Endothelial cell of umbilical vein (primary cell): ENCODE results near the gene SUCLG2. TPM values are rescaled to one million over a fixed set of nuclear protein-coding genes. Genes with fewer than 3 reads are reported as not detected.

Experiments used
- BruUV-seq: library from RNA; stranded (reverse); fragments of 400-500 nt; replicated peaks from 2 replicates; lab custom pipeline; 2021; lab: Mats Ljungman, UMichigan
- CTCF ChIA-PET: fragments of 300-600, 350-600 bp; sonication (Branson Sonifier 250); formaldehyde crosslinking; loops from one replicate; lab custom pipeline; 2021; ENCODE audit warnings: antibody characterized with exemption, inconsistent platforms; lab: Charles Lee
- POLR2A ChIA-PET: fragments of 300-600, 350-600 bp; sonication (Branson Sonifier 250); formaldehyde crosslinking; loops from one replicate; lab custom pipeline; 2021; ENCODE audit warnings: antibody characterized with exemption, inconsistent platforms; lab: Charles Lee
- DNase-seq: peaks from one replicate; pipeline ENCODE4 v3.0.0-alpha.2; 2011; ENCODE audit warnings: low read depth, low spot score
- FAIRE-seq: peaks from 2 replicates; lab custom pipeline; 2011; peaks lifted over from hg19 to GRCh38; lab: Jason Lieb, UNC
- H2AFZ ChIP-seq: 2 replicates; pipeline ENCODE4 v1.6.0; 2012; ENCODE audit warnings: low read depth, low read length, control low read depth, inconsistent platforms
- H3K27ac ChIP-seq: 2 replicates; pipeline ENCODE4 v1.5.1; 2011; ENCODE audit warnings: low read depth, mild to moderate bottlenecking, control low read depth, low read length, moderate library complexity; ENCODE audit not compliant: insufficient read depth
- H3K27me3 ChIP-seq, 2 experiments: 2 replicates each; pipeline versions ENCODE4 v1.6.0 to v1.6.1; 2011; ENCODE audit warnings: low read length in 2 of 2, mixed read lengths in 1 of 2; ENCODE audit not compliant: control insufficient read depth in 2 of 2, insufficient read depth in 2 of 2
- H3K36me3 ChIP-seq, 2 experiments: 2 replicates in 1 of 2; 3 replicates in 1 of 2; pipeline ENCODE4 v1.5.1; 2011; ENCODE audit warnings: low read length in 2 of 2, mild to moderate bottlenecking in 1 of 2, moderate library complexity in 1 of 2; ENCODE audit not compliant: control insufficient read depth in 2 of 2, insufficient read depth in 2 of 2; ENCODE audit errors: extremely low read depth in 1 of 2
- H3K4me1 ChIP-seq: 3 replicates; pipeline ENCODE4 v1.5.1; 2011; ENCODE audit warnings: mild to moderate bottlenecking, low read length; ENCODE audit not compliant: control insufficient read depth, insufficient read depth; ENCODE audit errors: extremely low read depth
- H3K4me2 ChIP-seq: 2 replicates; pipeline ENCODE4 v1.6.1; 2011; ENCODE audit warnings: low read length, control low read depth, mixed read lengths; ENCODE audit not compliant: insufficient read depth
- H3K4me3 ChIP-seq, 3 experiments: fragments of 200-600 bp in 1 of 3; sonication (generic), shearing (Covaris generic) in 1 of 3; replicated peaks in 1 of 3; 2 replicates each; pipeline ENCODE4 v1.5.1; 2011 to 2016; ENCODE audit warnings: control low read depth in 3 of 3, low read length in 3 of 3, mild to moderate bottlenecking in 2 of 3, inconsistent platforms in 1 of 3, low read depth in 1 of 3, moderate library complexity in 1 of 3; ENCODE audit not compliant: insufficient read depth in 1 of 3
- H3K79me2 ChIP-seq: 2 replicates; pipeline ENCODE4 v1.6.0; 2012; ENCODE audit warnings: low read length, inconsistent platforms; ENCODE audit not compliant: control insufficient read depth, insufficient read depth
- H3K9ac ChIP-seq: replicated peaks from 2 replicates; pipeline ENCODE3; 2011; ENCODE audit warnings: low read length, control low read depth; ENCODE audit not compliant: insufficient read depth; ENCODE audit errors: extremely low read depth
- H3K9me1 ChIP-seq: replicated peaks from 3 replicates; pipeline ENCODE4 v1.6.0; 2011; ENCODE audit warnings: mild to moderate bottlenecking, low read length; ENCODE audit not compliant: control insufficient read depth, insufficient read depth; ENCODE audit errors: extremely low read depth
- H3K9me3 ChIP-seq: replicated peaks from 2 replicates; pipeline ENCODE4 v1.5.1; 2012; ENCODE audit warnings: low read length, inconsistent platforms; ENCODE audit not compliant: control insufficient read depth, insufficient read depth
- H4K20me1 ChIP-seq: replicated peaks from 2 replicates; pipeline ENCODE3; 2011; ENCODE audit warnings: mild to moderate bottlenecking, low read length; ENCODE audit not compliant: control insufficient read depth, insufficient read depth; ENCODE audit errors: extremely low read depth
- EZH2 ChIP-seq: IDR thresholded peaks from 2 replicates; pipeline ENCODE4 v1.6.1; 2012; ENCODE audit warnings: borderline replicate concordance, low read depth, mild to moderate bottlenecking, moderate library complexity, low read length, inconsistent platforms; ENCODE audit not compliant: severe bottlenecking
- FOS ChIP-seq: IDR thresholded peaks from 2 replicates; pipeline ENCODE4 v1.6.1; 2011; ENCODE audit warnings: mild to moderate bottlenecking, low read length, moderate library complexity, borderline replicate concordance; ENCODE audit not compliant: insufficient read depth
- GATA2 ChIP-seq: IDR thresholded peaks from 2 replicates; pipeline ENCODE4 v1.7.0; 2011; ENCODE audit warnings: low read depth, mild to moderate bottlenecking, moderate library complexity, mixed read lengths, low read length; ENCODE audit not compliant: insufficient read length, insufficient read depth
- JUN ChIP-seq: IDR thresholded peaks from 2 replicates; pipeline ENCODE4 v1.6.1; 2011; ENCODE audit warnings: borderline replicate concordance, low read depth; ENCODE audit not compliant: insufficient read length, insufficient read depth
- MYC ChIP-seq: IDR thresholded peaks from one replicate; pipeline ENCODE4 v1.6.1; 2011; ENCODE audit warnings: mild to moderate bottlenecking, low read depth, low read length
- POLR2A ChIP-seq: IDR thresholded peaks from 2 replicates; pipeline ENCODE4 v1.6.1; 2012; ENCODE audit warnings: low read depth, mild to moderate bottlenecking, control low read depth, low read length
- POLR2AphosphoS5 ChIP-seq: IDR thresholded peaks from 2 replicates; pipeline ENCODE4 v1.6.1; 2012; ENCODE audit warnings: low read depth, mild to moderate bottlenecking, control low read depth, low read length, moderate library complexity; ENCODE audit not compliant: insufficient read depth
- dilution Hi-C: fragments of 300-500 bp; cut with MboI; formaldehyde crosslinking; loops from one replicate; pipeline ENCODE4 v1.15.0; 2019; ENCODE audit warnings: low sequenced_read_pairs; ENCODE audit not compliant: extremely low pct_ligation_motif_present
- intact Hi-C: fragments of 100-400 bp; cut with micrococcal nuclease; formaldehyde crosslinking; loops from one replicate; pipeline ENCODE4 v1.10.0; 2022
- polyA plus RNA-seq, 4 experiments: library from polyadenylated mRNA; depleted of rRNA in 3 of 4; stranded (reverse) in 3 of 4; unstranded in 1 of 4; fragments of >200 nt; gene quantifications; 2 replicates each; pipeline versions ENCODE4 v1.2.1 to v1.2.3, GENCODE V29; 2011 to 2012; ENCODE audit warnings: missing spikeins in 1 of 4
- total RNA-seq: library from RNA; stranded (reverse); gene quantifications from 2 replicates; pipeline ENCODE4 v1.2.3, GENCODE V29; 2021
- TF ChIP-seq, protein P1 (sequence below), 2 donors: IDR thresholded peaks; 1 replicate in 1 of 2; 2 replicates in 1 of 2; pipeline ENCODE4 v1.5.1; 2011; ENCODE audit warnings: low read length in 2 of 2, mild to moderate bottlenecking in 2 of 2, moderate library complexity in 2 of 2, control low read depth in 1 of 2, inconsistent platforms in 1 of 2, low read depth in 1 of 2; ENCODE audit not compliant: insufficient read depth in 1 of 2; ENCODE audit errors: extremely low read depth in 1 of 2
- TF ChIP-seq, protein P2 (sequence below): IDR thresholded peaks from 2 replicates; pipeline ENCODE4 v1.6.1; 2011; ENCODE audit not compliant: insufficient read depth, insufficient read length

Gene SUCLG2
- total and polyA plus RNA-seq, 2 donors (not counting 3 experiments of a cell fraction or from before 2014, with no cell fraction given): 8.1 to 38.3 TPM

GRCh38 chr3:67522081-67522480, 132.3 kb downstream of the SUCLG2 start:
- Histone ChIP-seq H3K9me3 (no peaks in the 10 kb centered on the region), H3K4me3 (no peak overlapping the region), H3K9ac (no peak overlapping the region), H3K27me3 (no peaks in the 10 kb centered on the region), H3K4me1 (no peaks in the 10 kb centered on the region), H3K4me2 (no peak overlapping the region), H4K20me1 (no peaks in the 10 kb centered on the region), H3K79me2 (no peaks in the 10 kb centered on the region), H3K36me3 (peaks cover 0 to 2% of the 10 kb centered on the region in 2 experiments), H3K9me1 (no peaks in the 10 kb centered on the region), H3K27ac (no peak overlapping the region), H2AFZ (no peak overlapping the region)
- no TSS peak for BruUV-seq
- CTCF ChIA-PET: no interaction called here
- no peak for FAIRE-seq
- TF ChIP-seq GATA2: no peak
- no peak for TF ChIP-seq POLR2A
- TF ChIP-seq, protein P1, sequence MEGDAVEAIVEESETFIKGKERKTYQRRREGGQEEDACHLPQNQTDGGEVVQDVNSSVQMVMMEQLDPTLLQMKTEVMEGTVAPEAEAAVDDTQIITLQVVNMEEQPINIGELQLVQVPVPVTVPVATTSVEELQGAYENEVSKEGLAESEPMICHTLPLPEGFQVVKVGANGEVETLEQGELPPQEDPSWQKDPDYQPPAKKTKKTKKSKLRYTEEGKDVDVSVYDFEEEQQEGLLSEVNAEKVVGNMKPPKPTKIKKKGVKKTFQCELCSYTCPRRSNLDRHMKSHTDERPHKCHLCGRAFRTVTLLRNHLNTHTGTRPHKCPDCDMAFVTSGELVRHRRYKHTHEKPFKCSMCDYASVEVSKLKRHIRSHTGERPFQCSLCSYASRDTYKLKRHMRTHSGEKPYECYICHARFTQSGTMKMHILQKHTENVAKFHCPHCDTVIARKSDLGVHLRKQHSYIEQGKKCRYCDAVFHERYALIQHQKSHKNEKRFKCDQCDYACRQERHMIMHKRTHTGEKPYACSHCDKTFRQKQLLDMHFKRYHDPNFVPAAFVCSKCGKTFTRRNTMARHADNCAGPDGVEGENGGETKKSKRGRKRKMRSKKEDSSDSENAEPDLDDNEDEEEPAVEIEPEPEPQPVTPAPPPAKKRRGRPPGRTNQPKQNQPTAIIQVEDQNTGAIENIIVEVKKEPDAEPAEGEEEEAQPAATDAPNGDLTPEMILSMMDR (IDR thresholded peaks at IDR 0.05; ENCODE audit: extremely low read depth in 1 of 2, insufficient read depth in 1 of 2, low read depth in 1 of 2, low read length in 2 of 2): no peak
- no peak for TF ChIP-seq EZH2
- TF ChIP-seq POLR2AphosphoS5: no peak
- TF ChIP-seq, protein P2, sequence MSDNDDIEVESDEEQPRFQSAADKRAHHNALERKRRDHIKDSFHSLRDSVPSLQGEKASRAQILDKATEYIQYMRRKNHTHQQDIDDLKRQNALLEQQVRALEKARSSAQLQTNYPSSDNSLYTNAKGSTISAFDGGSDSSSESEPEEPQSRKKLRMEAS: no peak
- TF ChIP-seq JUN: no peak
- no peak for TF ChIP-seq MYC
- TF ChIP-seq FOS: no peak
- dilution Hi-C loops: no loop called here
- DNase-seq: no peak
- intact Hi-C loops: no loop called here
- POLR2A ChIA-PET: no interaction called here
